ENCODE data around the gene IFNLR1. TPM values are rescaled to one million over a fixed set of nuclear protein-coding genes. Genes with fewer than 3 reads are reported as not detected.
A peak's percentile ranks its signal among the peaks of the same experiment; 100 is the strongest.
"Not testable (repeated sequence)": the region's sequence is repeated elsewhere in the genome, so short reads cannot be mapped to it uniquely, and the experiment has no call there.

IFNLR1 gene
- total RNA-seq: under 0.01 TPM

GRCh38 chr1:24186993-24187790, at the start of gene IFNLR1:
Gene IFNLR1, minus strand, starts transcription at chr1:24187289. Its CDS starts 41 bp downstream, at chr1:24187248.
- DNase-seq (ENCODE audit: low read depth in 2 of 3, low spot score in 2 of 3): peak; percentile 23 to 34 (median 29)

- DNase-seq (ENCODE audit: low read depth in 2 of 3, low spot score in 2 of 3): no peak
Observed at GRCh38 chr1:24235921-24236788, 49.1 kb upstream of the IFNLR1 start.

- no peak for DNase-seq (ENCODE audit: low read depth in 2 of 3, low spot score in 2 of 3)
Observed at GRCh38 chr1:24233684-24234600, 46.9 kb upstream of the IFNLR1 start.

GRCh38 chr1:24231701-24232100, 44.6 kb upstream of the IFNLR1 start:
- DNase-seq (ENCODE audit: low read depth in 2 of 3, low spot score in 2 of 3): no peak

GRCh38 chr1:24228311-24228710, 41.2 kb upstream of the IFNLR1 start:
- no peak for DNase-seq (ENCODE audit: low read depth in 2 of 3, low spot score in 2 of 3)

GRCh38 chr1:24226749-24227148, 39.7 kb upstream of the IFNLR1 start:
- DNase-seq (ENCODE audit: low read depth in 2 of 3, low spot score in 2 of 3): no peak

GRCh38 chr1:24224761-24225160, 37.7 kb upstream of the IFNLR1 start:
- DNase-seq (ENCODE audit: low read depth in 2 of 3, low spot score in 2 of 3): no peak

DNA sequence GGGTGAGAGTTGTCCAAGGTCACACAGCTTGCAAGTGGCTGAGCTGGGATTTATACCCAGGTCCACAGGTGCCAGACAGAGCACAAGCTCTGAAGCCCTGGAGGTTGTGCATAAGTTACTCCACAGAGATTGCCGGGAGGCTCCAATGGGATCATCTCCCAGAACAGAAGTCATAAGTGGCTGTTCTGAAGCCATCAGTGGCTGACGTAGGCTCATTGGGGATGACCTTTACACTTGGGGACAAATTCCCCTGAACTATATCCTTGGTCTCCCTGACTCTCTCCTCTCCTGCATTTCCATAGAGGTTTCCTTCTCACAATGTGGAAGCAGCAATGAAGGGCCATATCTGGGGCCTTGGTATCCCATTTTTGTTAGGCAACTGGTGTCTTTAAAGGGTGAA, 37.0 kb upstream of the IFNLR1 start:
- DNase-seq (ENCODE audit: low read depth in 2 of 3, low spot score in 2 of 3): no peak

DNA sequence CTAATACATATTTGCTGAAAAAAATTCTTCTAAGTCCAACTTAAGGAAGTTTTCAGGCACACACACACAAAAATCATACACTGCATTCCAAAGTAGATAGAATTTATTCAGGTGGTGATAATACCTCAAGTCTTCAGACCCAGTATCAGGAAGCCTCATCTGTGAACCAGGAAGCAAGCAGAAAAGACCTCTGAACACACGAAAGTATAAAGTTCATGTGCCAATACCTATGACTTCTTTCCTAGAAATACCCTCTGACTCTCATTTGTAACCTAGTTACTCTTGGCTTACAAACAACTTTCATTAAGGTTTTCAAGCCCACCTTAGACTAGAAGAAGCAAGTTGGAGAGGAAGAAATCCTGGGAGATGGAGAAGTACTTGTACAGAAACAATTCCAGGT, 35.7 kb upstream of the IFNLR1 start:
- no peak for DNase-seq (ENCODE audit: low read depth in 2 of 3, low spot score in 2 of 3)

- no peak for DNase-seq (ENCODE audit: low read depth in 2 of 3, low spot score in 2 of 3)
Observed at GRCh38 chr1:24222008-24222605, 35.0 kb upstream of the IFNLR1 start.

DNA sequence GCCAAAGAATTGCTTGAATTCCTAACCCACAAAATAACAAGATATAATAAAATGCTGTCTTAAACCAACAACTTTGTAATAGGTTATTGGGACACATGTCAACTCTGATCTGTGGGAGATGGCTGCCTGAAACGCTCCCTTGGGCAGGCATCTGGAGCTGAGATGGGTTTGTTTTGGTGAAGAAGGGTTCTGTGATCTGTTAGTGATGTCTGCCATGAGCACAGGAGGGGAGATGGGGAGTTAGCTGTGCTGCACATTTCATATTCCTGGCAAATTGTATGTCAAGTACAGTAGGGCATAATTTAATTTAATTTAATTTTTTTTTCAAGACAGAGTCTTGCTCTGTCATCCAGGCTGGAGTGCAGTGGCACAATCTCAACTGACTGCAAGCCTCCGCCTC, 34.2 kb upstream of the IFNLR1 start:
- no peak for DNase-seq (ENCODE audit: low read depth in 2 of 3, low spot score in 2 of 3)

DNA sequence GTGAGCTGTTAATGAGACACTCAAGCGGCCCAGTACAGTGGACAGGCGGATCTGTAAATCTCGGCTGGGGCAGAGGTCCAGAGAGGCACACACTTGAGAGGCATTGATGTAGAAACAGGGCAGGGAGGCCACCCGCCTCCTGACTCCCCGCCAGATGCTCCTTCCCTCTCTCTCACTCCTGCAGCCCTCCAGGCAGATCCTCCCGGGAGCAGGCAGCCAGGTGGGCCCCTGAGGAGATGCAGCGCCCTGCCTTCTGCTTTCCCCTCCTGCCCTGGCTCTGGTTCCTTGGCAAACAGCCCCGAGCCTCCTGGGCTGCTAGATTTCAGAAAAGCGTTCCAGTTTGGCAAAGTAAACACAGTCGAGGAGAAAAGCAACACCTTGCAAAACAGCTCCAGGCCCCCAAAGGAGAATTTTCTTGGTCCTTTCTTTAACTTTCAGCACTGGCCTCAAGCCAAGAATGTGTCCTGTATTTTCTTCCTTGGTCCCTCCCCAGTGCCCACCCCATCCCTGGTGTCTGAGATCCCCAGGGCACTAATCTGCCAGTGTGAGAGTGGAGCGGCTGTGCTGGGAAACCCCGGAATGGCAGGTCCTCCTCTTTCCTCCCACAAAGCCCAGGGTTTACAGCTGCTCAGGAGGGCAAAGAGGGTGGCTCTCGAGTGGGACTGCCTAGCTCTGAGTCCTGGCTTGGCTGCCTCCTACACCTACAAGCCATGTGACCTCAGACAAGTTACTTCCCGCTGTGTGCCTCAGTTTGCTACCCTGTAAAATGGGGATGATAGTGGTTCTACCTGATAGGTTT, 29.4 kb upstream of the IFNLR1 start:
- no peak for DNase-seq (ENCODE audit: low read depth in 2 of 3, low spot score in 2 of 3)

GRCh38 chr1:24215226-24215814, 28.2 kb upstream of the IFNLR1 start:
- no peak for DNase-seq (ENCODE audit: low read depth in 2 of 3, low spot score in 2 of 3)

DNA sequence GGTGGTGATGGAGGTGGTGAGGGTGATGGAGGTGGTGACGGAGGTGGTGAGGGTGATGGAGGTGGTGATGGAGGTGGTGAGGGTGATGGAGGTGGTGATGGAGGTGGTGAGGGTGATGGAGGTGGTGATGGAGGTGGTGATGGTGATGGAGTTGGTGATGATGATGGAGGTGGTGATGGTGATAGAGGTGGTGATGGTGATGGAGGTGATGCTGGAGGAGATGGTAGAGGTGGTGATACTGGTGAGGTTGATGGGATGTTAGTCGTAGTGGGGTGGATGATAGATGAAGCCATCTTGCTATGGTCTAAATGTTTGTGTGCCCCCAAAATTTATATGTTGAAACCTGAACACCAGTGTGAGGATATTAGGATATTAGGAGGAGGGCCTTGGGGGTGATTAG, 25.3 kb upstream of the IFNLR1 start:
- no peak for DNase-seq (ENCODE audit: low read depth in 2 of 3, low spot score in 2 of 3)

DNA sequence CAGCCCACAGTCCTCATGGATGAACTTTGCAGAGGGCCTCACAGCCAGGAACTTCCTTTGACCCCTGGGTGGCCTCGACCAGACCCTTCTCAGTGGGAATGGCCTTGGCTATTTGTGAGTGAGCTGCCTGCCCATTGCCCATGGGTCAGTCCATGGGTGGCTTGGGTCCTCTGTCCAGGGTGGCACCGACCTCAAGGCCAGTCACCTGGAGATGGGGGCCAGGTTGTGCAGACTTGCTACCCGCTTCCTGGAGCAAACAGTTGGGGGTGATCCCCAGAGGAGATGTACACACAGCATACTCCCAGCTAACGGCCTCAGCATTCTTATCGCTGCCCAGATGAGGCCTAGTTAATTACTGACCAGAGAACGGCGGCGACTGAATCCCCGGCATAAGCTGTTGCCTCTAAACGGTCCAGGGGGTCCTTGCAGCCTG, 23.1 kb upstream of the IFNLR1 start:
- no peak for DNase-seq (ENCODE audit: low read depth in 2 of 3, low spot score in 2 of 3)

GRCh38 chr1:24209097-24209496, 22.0 kb upstream of the IFNLR1 start:
- no peak for DNase-seq (ENCODE audit: low read depth in 2 of 3, low spot score in 2 of 3)

DNA sequence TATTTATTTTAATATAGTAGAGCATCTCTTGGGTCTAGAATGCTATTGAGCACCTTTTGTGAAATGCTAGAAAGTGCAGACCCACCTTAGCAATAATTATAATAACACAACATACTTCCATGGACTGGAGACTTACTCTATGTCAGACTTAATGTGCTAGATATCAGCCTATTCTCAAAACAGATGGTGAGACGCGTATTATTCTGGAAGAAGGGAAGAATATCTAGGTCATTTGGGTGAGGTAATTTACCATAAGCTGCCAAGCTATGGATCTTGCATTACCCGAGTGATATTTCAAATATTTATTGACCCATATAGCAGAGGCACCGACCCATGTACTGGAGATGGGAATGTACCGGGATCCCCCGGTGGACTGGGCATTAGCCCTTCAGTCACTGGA, 20.6 kb upstream of the IFNLR1 start:
- DNase-seq (ENCODE audit: low read depth in 2 of 3, low spot score in 2 of 3): no peak

DNA sequence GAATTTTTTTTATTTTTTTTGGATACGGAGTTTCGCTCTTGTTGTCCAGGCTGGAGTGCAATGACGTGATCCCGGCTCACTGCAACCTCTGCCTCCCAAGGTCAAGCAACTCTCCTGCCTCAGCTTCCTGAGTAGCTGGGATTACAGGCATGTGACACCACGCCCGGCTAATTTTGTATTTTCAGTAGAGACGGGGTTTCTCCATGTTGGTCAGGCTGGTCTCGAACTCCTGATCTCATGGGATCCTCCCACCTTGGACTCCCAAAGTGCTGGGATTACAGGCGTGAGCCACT, 20.3 kb upstream of the IFNLR1 start:
- not testable (repeated sequence) for DNase-seq (ENCODE audit: low read depth in 2 of 3, low spot score in 2 of 3)
